GM10248 (cell line): ENCODE measurements around the gene ATP2B2.

Source experiments
- CTCF ChIA-PET: fragments of 300-600 bp; sonication (Branson Sonifier 250); formaldehyde crosslinking; extraction: SDS; loops from one replicate; lab custom pipeline; 2021; ENCODE audit warnings: antibody characterized with exemption; lab: Yijun Ruan, JAX
- POLR2A ChIA-PET: fragments of 350-650 bp; sonication (Branson Sonifier 250); formaldehyde crosslinking; extraction: SDS; loops from one replicate; lab custom pipeline; 2020; ENCODE audit warnings: antibody characterized with exemption; lab: Yijun Ruan, JAX
- DNase-seq: peaks from one replicate; pipeline ENCODE4 v3.0.0; 2012; ENCODE audit errors: extremely low spot score
- TF ChIP-seq, protein P1 (sequence below): IDR thresholded peaks from 2 replicates; pipeline ENCODE4 v1.5.1; 2012; ENCODE audit warnings: mild to moderate bottlenecking, low read depth; ENCODE audit errors: extremely low read depth, missing control alignments, control extremely low read depth

The ATP2B2 gene

DNA sequence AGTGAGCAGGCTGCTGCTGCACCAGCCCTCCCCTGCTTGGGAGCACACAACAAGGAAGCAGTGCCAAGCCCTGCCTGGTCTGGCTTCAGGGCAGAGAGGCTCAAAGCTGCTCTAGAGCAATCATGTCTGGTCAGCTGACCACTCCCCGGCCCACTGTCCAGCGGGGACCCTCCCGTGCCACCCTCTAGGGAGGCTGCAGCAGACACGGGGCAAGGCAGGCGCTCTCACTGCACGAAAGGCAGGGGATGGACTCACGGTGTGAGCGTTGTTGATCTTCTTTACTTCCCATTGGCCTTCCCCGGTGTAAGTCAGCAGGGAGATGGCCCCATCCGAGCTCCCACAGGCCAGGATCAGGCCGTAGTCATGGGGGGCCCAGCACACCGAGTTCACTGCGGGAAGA is 193.7 kb downstream of the ATP2B2 start:
- POLR2A ChIA-PET, result interaction anchor here (0.9 kb wide), 1 partner anchor 9 kb away, joined by 3 read pairs; the partner anchor contains the start of gene SEC13

DNA sequence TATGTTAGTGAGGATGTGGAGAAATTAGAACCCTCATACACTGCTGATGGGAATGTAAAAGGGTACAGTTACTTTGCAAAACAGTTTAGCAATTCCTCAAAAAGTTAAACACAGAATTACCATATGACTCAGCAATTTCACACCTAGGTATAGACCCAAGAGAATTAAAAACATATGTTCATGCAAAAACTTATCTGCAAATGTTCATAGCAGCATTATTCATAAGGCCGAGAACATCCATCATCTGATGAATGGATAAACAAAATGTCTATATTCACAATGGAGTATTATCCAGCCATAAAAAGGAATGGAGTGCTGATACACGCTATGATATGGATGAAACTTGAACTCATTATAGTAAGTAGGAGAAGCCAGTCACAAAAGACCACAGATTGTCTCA is 194.8 kb downstream of the ATP2B2 start:
- ChIA-PET CTCF (interaction anchor here (1.3 kb wide), 1 partner anchor 18 kb away, joined by 3 read pairs; the partner anchor contains the start of gene GHRL), POLR2A (no interaction called here)
- no peak for DNase-seq
- TF ChIP-seq, protein P1, sequence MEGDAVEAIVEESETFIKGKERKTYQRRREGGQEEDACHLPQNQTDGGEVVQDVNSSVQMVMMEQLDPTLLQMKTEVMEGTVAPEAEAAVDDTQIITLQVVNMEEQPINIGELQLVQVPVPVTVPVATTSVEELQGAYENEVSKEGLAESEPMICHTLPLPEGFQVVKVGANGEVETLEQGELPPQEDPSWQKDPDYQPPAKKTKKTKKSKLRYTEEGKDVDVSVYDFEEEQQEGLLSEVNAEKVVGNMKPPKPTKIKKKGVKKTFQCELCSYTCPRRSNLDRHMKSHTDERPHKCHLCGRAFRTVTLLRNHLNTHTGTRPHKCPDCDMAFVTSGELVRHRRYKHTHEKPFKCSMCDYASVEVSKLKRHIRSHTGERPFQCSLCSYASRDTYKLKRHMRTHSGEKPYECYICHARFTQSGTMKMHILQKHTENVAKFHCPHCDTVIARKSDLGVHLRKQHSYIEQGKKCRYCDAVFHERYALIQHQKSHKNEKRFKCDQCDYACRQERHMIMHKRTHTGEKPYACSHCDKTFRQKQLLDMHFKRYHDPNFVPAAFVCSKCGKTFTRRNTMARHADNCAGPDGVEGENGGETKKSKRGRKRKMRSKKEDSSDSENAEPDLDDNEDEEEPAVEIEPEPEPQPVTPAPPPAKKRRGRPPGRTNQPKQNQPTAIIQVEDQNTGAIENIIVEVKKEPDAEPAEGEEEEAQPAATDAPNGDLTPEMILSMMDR, result no peak

More for the DNA sequence above, 193.7 kb downstream of the ATP2B2 start:
- no peak for DNase-seq
- TF ChIP-seq, protein P1, result no peak
- CTCF ChIA-PET, result interaction anchor here (0.8 to 1.4 kb wide), 3 partner anchors 9 to 10 kb away, joined by 3 to 4 read pairs (median 3); no protein-coding TSS in a partner anchor

DNA sequence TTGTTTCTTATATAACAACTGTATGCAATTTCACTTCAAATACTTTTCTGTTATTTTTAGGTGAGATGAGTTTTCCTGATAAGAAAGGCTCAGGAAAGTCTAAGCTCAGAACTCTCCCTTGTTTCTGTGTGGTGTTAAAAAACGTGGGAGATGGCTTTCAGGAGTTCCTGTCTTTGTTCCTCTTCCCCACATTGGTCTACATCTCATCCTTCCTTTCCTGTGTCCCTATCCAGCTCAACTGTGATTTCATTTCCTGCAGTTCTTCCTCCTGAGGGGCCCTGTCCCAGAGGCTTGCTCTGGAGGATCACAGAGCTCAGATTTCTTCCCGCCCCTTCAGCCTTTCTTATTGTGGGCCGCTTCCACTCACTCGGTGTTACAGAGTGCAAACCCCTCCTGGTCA is 195.7 kb downstream of the ATP2B2 start:
- CTCF ChIA-PET, result interaction anchor here (1.1 to 1.3 kb wide), 2 partner anchors 8 to 17 kb away, joined by 3 read pairs; partner anchors contain the start of gene GHRL
- TF ChIP-seq, protein P1, result no peak
- POLR2A ChIA-PET, result interaction anchor here (1.1 kb wide), 1 partner anchor 9 kb away, joined by 6 read pairs; no protein-coding TSS in a partner anchor
- DNase-seq, result no peak

DNA sequence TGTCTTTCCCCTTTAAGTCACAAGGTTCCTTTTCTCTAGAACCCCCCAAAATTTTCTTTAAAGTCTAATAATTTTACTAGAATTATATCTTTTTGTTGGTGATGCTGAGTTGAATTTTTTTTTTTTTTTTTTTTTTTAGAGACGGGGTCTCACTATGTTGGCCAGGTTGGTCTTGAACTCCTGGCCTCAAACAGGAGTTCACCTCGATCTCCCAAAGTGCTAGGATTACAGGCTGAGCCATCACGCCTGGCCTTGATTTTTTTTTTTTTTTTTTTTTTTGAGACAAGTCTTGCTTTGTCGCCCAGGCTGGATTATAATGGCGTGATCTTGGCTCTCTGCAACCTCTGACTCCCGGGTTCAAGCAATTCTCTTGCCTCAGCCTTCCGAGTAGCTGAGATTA is 196.7 kb downstream of the ATP2B2 start:
- DNase-seq, result no peak
- ChIA-PET POLR2A (interaction anchor here (0.7 to 1.1 kb wide), 2 partner anchors 10 to 1876 kb away, joined by 6 read pairs; no protein-coding TSS in a partner anchor), CTCF (no interaction called here)
- TF ChIP-seq, protein P1, result no peak

DNA sequence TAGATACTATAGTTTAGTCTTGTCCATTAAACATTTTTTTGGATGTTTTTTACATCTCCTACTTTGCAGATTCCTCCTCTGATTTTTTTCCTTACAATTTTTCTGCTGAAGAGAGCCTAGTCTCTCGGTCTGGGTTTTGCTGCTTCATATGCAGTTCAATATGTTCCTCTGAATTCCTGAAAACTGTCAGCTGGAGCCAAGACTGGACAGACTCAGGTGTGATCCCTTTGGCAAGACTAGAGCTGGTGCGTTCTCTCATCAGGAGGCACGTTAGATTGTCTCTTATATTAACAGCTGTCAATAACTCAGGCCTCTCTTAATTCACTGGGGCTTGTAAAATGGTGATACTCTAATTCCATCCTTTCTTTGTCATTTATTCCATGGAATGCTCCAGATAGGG is 199.2 kb downstream of the ATP2B2 start:
- POLR2A ChIA-PET, result interaction anchor here (1.6 kb wide), 1 partner anchor 10 kb away, joined by 5 read pairs; no protein-coding TSS in a partner anchor
- CTCF ChIA-PET, result no interaction called here
- DNase-seq, result no peak
- TF ChIP-seq, protein P1, result no peak

DNA sequence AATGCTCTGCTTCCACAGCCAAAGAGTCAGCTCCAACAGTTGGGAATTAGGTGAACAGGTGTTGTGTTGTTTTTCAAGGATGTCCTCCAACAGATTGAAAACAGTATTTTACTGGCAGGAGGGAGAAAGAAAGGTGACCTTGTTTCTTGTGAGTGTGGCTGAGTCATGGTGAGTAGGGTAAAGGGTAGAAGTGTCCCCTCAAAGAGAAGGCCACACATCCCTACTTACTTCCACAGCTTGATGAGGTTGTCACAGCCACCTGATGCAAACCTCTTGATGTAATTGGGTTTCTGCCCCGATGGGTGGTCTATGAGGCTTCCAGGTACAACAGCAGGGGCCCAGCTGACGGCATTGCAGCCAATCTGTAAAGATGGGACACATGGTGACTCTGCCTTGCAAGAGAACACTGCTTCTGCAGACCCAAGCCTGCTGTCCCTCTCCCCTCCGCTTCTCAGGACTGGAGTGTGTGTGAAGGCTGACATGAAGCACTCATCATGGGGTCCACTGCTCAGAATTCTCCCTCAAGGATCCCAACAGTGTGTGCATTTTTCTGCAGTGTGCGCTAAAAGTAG is 200.0 kb downstream of the ATP2B2 start:
- CTCF ChIA-PET, result interaction anchor here (0.7 to 1.5 kb wide), 2 partner anchors 16 to 18 kb away, joined by 3 to 4 read pairs; partner anchors contain the start of gene SEC13

More for the DNA sequence above, 200.0 kb downstream of the ATP2B2 start:
- POLR2A ChIA-PET, result interaction anchor here (0.6 to 1.6 kb wide), 3 partner anchors 10 to 123 kb away, joined by 3 to 5 read pairs (median 3); partner anchors contain the start of gene GHRL
- DNase-seq, result no peak
- TF ChIP-seq, protein P1, result no peak
